ENCODE results near the gene C2orf74. TPM values are rescaled to one million over a fixed set of nuclear protein-coding genes. Genes with fewer than 3 reads are reported as not detected.

The C2orf74 gene
- total RNA-seq, 1 donor from 2014 or later = 17.4 TPM

GRCh38 chr2:61173116-61173515 lies 11.1 kb downstream of the C2orf74 start:
- intact Hi-C loops (cut with DNase I) = no loop called here
- Histone ChIP-seq H3K4me1 (peaks cover 9% of the 10 kb centered on the region), H3K4me3 (no peak overlapping the region), H3K27ac (no peak overlapping the region), H3K36me3 (no peaks in the 10 kb centered on the region), H3K9me3 (no peaks in the 10 kb centered on the region), H3K27me3 (ENCODE audit: low read depth) (no peaks in the 10 kb centered on the region)
- DNase-seq (no peak), ATAC-seq (no peak)
- TF ChIP-seq CTCF (IDR thresholded peaks at IDR 0.05) = no peak

GRCh38 chr2:61175036-61175435 lies 13.0 kb downstream of the C2orf74 start:
- DNase-seq = no peak
- no peak for TF ChIP-seq CTCF (IDR thresholded peaks at IDR 0.05)
- Histone ChIP-seq H3K27me3 (ENCODE audit: low read depth) (no peaks in the 10 kb centered on the region), H3K36me3 (peaks cover 6% of the 10 kb centered on the region), H3K9me3 (no peaks in the 10 kb centered on the region), H3K4me3 (no peak overlapping the region), H3K27ac (no peak overlapping the region), H3K4me1 (peaks cover 28% of the 10 kb centered on the region)
- intact Hi-C loops (cut with DNase I) = no loop called here
- ATAC-seq = no peak

- Histone ChIP-seq H3K27ac (peak overlapping the region; percentile 100), H3K4me3 (peak overlapping the region; percentile 85), H3K36me3 (peaks cover 26% of the 10 kb centered on the region), H3K4me1 (peaks cover 48% of the 10 kb centered on the region), H3K9me3 (no peaks in the 10 kb centered on the region), H3K27me3 (ENCODE audit: low read depth) (no peaks in the 10 kb centered on the region)
- ATAC-seq (peak; percentile 96 to 97), DNase-seq (peak; percentile 96)
- no peak for TF ChIP-seq CTCF (IDR thresholded peaks at IDR 0.05)
- intact Hi-C loops (cut with DNase I) = no loop called here
Measured at GRCh38 chr2:61176755-61177726, 15.1 kb downstream of the C2orf74 start.

GRCh38 chr2:61177727-61178549 lies 15.9 kb downstream of the C2orf74 start:
- Histone ChIP-seq H3K4me3 (peak overlapping the region; percentile 85), H3K36me3 (peaks cover 35% of the 10 kb centered on the region), H3K9me3 (no peaks in the 10 kb centered on the region), H3K27me3 (ENCODE audit: low read depth) (no peaks in the 10 kb centered on the region), H3K27ac (peak overlapping the region; percentile 100), H3K4me1 (peaks cover 48% of the 10 kb centered on the region)
- DNase-seq (peak; percentile 57), ATAC-seq (peak; percentile 40 to 49)
- intact Hi-C loops (cut with DNase I) = no loop called here
- TF ChIP-seq CTCF (IDR thresholded peaks at IDR 0.05) = no peak
